NCI-H2171 (cell line): ENCODE measurements around the gene SNX8.
A peak's percentile ranks its signal among the peaks of the same experiment; 100 is the strongest.
"Not testable (repeated sequence)": the region's sequence is repeated elsewhere in the genome, so short reads cannot be mapped to it uniquely, and the experiment has no call there.

Experiments
- DNase-seq: peaks from one replicate; lab custom pipeline; 2025; lab: John Stamatoyannopoulos, UW

Gene SNX8

DNA sequence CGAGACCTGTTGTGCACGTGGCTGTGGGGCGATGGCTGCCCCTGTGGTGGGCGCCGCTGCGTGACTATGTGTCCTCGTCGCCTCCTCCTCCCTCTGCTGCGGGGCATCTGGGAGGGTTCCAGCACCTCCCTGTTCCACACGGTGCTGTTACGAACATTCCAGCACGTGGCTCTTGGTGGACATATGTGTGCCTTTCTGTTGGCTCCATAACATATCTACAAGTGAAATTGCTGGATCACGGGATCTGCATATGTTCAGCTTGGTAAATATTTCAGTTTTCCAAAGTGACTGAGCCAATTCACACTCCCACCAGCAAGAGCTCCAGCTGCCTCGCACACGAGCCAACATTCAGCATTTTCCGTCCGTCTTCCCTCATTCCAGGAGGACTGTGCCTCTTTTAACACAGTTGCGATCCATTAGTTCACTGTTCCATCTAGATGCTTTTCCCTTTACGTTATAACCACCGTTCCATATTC is 25.1 kb downstream of the SNX8 start:
- DNase-seq, result no peak

- DNase-seq, result no peak
Observed at GRCh38 chr7:2288503-2288902, 25.7 kb downstream of the SNX8 start.

- DNase-seq, result no peak
Observed at GRCh38 chr7:2287745-2288144, 26.5 kb downstream of the SNX8 start.

DNA sequence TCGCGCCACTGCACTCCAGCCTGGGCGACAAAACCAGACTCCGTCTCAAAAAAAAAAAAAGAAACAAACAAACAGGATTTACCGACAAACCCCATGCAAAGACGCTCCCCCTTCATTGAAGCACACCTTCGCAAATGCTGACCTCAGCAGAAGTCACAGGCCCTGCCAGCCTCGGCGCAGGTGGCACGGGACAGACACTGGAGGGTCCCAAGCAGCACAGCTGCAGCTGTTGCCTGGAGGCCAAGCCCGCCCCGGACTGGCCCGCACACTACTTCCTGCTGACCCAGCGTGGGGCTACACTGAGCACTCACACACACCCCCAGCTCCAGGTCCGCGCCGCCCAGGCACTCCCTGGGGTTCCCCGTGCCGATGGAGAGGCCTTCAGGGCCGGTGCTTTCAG is 31.2 kb downstream of the SNX8 start:
- no peak for DNase-seq

- DNase-seq, result no peak
Observed at GRCh38 chr7:2282185-2282751, 32.0 kb downstream of the SNX8 start.

GRCh38 chr7:2281541-2281940 is 32.7 kb downstream of the SNX8 start:
- DNase-seq, result no peak

GRCh38 chr7:2280424-2280823 is 33.8 kb downstream of the SNX8 start:
- DNase-seq, result no peak

DNA sequence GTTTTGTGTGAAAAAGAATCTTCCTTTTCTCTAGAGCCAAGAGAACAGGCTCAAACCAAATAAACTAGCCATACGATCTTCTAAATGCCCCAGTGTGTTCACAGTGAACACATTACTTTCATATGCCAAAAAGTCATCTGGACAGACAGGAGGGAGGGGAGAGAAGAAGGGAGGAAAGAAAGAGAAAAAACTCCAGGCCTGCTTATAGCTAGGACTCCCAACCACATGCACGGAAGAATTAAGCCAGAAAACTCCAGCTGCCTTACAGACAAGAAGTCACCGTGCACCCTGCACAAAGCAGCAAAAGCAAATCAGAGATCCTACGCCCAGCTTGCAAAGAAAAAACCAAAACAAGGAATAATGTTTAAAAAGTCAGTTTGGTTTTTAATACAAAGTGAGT is 34.3 kb downstream of the SNX8 start:
- no peak for DNase-seq

GRCh38 chr7:2278026-2278425 is 36.2 kb downstream of the SNX8 start:
- no peak for DNase-seq

- no peak for DNase-seq
Observed at GRCh38 chr7:2276107-2276506, 38.1 kb downstream of the SNX8 start.

GRCh38 chr7:2275101-2275500 is 39.1 kb downstream of the SNX8 start:
- DNase-seq, result no peak

DNA sequence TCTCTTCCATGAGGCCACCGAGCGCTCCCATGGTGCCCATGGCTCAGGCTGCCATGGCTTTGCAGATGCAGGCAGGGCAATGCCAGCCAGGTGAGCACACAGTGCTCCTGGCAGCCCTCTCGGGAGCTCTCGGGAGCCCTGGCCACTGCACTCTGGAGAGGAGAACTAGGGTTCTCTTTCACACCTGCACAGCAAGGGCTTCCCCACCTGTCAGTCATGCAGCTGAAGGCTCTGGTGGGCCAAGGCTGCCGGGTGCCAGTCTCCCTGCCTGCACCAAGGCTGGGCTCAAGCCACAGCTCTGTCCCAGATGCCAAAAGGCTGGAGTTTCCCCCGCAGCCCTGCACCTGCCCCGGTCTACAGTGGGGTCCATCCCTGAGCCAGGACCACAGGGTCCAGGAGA is 39.6 kb downstream of the SNX8 start:
- no peak for DNase-seq

DNA sequence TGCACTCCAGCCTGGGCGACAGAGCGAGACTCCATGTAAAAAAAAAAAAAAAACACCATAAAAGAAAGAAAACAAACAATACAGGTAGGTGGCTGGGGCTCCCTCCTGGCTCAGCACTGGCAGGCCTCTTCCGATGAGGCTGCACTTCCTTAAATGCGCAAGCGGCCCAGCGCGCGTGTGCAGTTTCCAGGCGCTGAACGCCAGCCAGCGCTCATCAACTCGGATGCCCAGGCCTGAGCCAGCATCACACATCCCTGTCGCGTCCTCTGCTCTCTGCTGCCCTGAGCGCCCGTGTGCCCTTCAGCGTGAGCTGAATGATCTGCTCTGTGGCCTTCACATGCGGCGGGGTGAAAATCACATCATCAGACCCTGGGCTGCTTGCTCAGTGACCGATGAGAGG is 40.4 kb downstream of the SNX8 start:
- DNase-seq, result no peak

DNA sequence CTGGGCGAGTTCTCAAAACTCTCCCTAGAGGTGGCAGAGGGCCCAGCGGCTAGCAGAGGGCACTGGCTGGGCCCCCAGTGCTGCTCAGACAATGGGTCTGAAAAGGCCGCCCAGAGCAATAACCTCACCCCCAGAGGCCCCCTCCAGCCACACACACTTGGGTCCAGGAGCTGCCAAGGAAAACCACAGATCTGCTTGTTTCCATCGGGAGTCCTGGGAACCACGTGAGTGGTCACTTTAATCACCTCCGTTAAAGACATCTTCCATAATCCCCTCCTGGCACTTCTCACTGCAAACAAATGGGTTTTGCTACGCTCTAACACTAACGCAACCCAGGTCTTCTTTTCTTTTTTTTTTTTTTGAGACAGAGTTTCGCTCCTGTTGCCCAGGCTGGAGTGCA is 42.2 kb downstream of the SNX8 start:
- DNase-seq, result no peak

GRCh38 chr7:2271273-2272026 is 42.8 kb downstream of the SNX8 start:
- no peak for DNase-seq

DNA sequence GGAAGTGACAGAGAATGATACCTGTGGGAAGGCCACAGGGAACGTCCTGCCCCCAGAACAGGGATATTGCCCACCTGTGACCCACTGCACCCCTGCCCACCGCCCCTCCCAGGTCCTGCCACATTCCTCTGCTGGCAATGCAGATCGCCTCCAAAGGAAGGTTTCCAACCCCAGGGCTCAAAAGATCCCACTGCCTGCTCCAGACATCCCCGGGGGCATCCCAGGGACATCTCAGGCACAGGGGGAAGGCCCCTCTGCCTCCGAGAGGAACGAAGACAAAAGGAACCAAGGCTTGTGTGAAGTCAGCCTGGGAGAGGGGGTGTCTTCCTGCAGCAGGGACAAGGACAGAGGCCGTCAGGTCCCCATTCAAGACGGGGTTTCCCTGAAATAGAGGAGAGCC is 43.7 kb downstream of the SNX8 start:
- DNase-seq, result no peak

- peak; percentile 28 for DNase-seq
Observed at GRCh38 chr7:2269991-2270460, 44.2 kb downstream of the SNX8 start.

GRCh38 chr7:2269089-2269990 is 44.9 kb downstream of the SNX8 start:
- DNase-seq, result not testable (repeated sequence)

DNA sequence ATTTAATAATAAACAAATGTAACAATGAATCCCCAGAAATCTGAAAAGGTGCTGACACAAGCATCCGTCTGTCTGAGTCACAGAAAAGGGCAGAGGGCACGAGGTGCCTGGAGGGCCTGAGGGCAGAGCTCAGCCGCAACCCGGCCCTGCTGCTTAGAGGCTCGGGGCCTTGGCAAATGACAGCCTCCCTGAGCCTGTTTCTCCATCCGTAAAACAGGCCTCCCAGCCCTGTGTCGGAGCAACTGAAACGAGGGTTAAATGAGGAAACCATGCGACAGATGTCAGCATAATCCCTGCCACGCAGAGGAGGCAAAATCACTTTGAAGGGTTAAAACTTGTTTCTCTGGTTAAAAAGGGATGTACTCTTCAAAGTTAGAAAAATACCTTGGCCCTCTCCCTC is 47.3 kb downstream of the SNX8 start:
- DNase-seq, result peak; percentile 37

GRCh38 chr7:2264158-2264557 is 50.1 kb downstream of the SNX8 start:
- no peak for DNase-seq

- DNase-seq, result no peak
Observed at GRCh38 chr7:2263176-2263575, 51.1 kb downstream of the SNX8 start.

- DNase-seq, result no peak
Observed at GRCh38 chr7:2261611-2262010, 52.6 kb downstream of the SNX8 start.

DNA sequence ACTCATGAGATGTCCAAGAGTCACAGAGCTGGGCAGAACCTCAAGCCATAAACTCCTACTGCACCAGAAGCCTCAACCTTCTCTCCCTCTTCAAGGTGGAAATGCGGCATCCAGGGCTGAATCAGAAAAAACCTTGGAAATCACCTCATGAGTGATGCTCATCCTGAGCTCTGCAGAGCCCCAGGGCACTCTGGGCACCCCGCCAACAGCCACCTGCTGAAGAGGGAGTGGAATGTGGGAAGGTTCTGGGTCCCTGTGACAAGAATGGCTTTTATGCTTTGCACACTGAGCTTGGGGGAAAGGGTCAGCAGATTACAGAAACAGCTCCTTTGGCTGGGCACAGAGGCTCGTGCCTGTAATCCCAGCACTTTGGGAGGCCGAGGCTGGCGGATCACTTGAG is 53.4 kb downstream of the SNX8 start:
- peak; percentile 72 for DNase-seq
